Chondrocyte (in vitro differentiated cells): ENCODE results near the gene SOCS4. TPM values are rescaled to one million over a fixed set of nuclear protein-coding genes. Genes with fewer than 3 reads are reported as not detected.

Experiments used
- DNase-seq: peaks from one replicate; pipeline ENCODE4 v3.0.0; 2021; ENCODE audit warnings: mixed read lengths, low spot score
- H3K27ac Mint-ChIP-seq: one replicate; pipeline ENCODE4 v1.8.0; 2021; ENCODE audit warnings: mild to moderate bottlenecking, moderate library complexity, mixed read lengths; ENCODE audit not compliant: unreplicated experiment
- H3K27me3 Mint-ChIP-seq: 2 replicates; pipeline ENCODE4 v1.8.0; 2021; ENCODE audit warnings: low read depth, mixed read lengths
- H3K36me3 Mint-ChIP-seq: 2 replicates; pipeline ENCODE4 v1.8.0; 2021; ENCODE audit warnings: low read depth, mixed read lengths
- H3K4me1 Mint-ChIP-seq: 2 replicates; pipeline ENCODE4 v1.8.0; 2021; ENCODE audit warnings: low read depth, mild to moderate bottlenecking, mixed read lengths
- H3K4me3 Mint-ChIP-seq: one replicate; pipeline ENCODE4 v1.8.0; 2021; ENCODE audit warnings: mild to moderate bottlenecking, moderate library complexity, mixed read lengths; ENCODE audit not compliant: unreplicated experiment
- H3K9me3 Mint-ChIP-seq: 2 replicates; pipeline ENCODE4 v1.8.0; 2021; ENCODE audit warnings: low read depth, mixed read lengths
- CTCF ChIP-seq: fragments of 200-600 bp; sonication (generic); IDR thresholded peaks from 2 replicates; pipeline ENCODE4 v1.5.0; 2021; ENCODE audit warnings: antibody characterized with exemption, mild to moderate bottlenecking, moderate library complexity
- total RNA-seq: library from RNA; stranded (reverse); gene quantifications from 3 replicates; pipeline ENCODE4 v1.2.1, GENCODE V29; 2021

Gene SOCS4
- total RNA-seq, 1 donor from 2014 or later, result 25.0 TPM

GRCh38 chr14:55052269-55052930 lies 25.4 kb downstream of the SOCS4 start:
- Mint-ChIP-seq H3K9me3 (no peaks in the 10 kb centered on the region), H3K27me3 (no peaks in the 10 kb centered on the region), H3K4me1 (peaks cover 33% of the 10 kb centered on the region), H3K27ac (peak overlapping the region; percentile 99), H3K36me3 (peaks cover 4% of the 10 kb centered on the region), H3K4me3 (peak overlapping the region; percentile 94)
- no peak for TF ChIP-seq CTCF
- DNase-seq, result no peak

- Mint-ChIP-seq H3K27ac (peak overlapping the region; percentile 99), H3K36me3 (peaks cover 5% of the 10 kb centered on the region), H3K27me3 (no peaks in the 10 kb centered on the region), H3K9me3 (no peaks in the 10 kb centered on the region), H3K4me3 (peak overlapping the region; percentile 94), H3K4me1 (peaks cover 33% of the 10 kb centered on the region)
- TF ChIP-seq CTCF, result no peak
- no peak for DNase-seq
These were observed 26.0 kb downstream of the SOCS4 start for GRCh38 chr14:55053018-55053417.

- Mint-ChIP-seq H3K4me1 (peaks cover 36% of the 10 kb centered on the region), H3K27me3 (no peaks in the 10 kb centered on the region), H3K27ac (peak overlapping the region; percentile 99), H3K36me3 (peaks cover 8% of the 10 kb centered on the region), H3K4me3 (peak overlapping the region; percentile 94), H3K9me3 (no peaks in the 10 kb centered on the region)
- DNase-seq, result no peak
- no peak for TF ChIP-seq CTCF
These were observed 26.5 kb downstream of the SOCS4 start for GRCh38 chr14:55053500-55053899.

GRCh38 chr14:55054098-55054497 lies 27.1 kb downstream of the SOCS4 start:
- no peak overlapping the region for H3K27ac Mint-ChIP-seq
- H3K36me3 Mint-ChIP-seq, result peaks cover 8% of the 10 kb centered on the region
- peaks cover 36% of the 10 kb centered on the region for H3K4me1 Mint-ChIP-seq
- no peaks in the 10 kb centered on the region for H3K27me3 Mint-ChIP-seq
- no peak for TF ChIP-seq CTCF
- H3K9me3 Mint-ChIP-seq, result no peaks in the 10 kb centered on the region
- no peak for DNase-seq
- H3K4me3 Mint-ChIP-seq, result no peak overlapping the region

- Mint-ChIP-seq H3K4me1 (peaks cover 30% of the 10 kb centered on the region), H3K27ac (no peak overlapping the region), H3K36me3 (peaks cover 15% of the 10 kb centered on the region), H3K9me3 (no peaks in the 10 kb centered on the region), H3K4me3 (no peak overlapping the region), H3K27me3 (no peaks in the 10 kb centered on the region)
- no peak for TF ChIP-seq CTCF
- no peak for DNase-seq
These were observed 30.9 kb downstream of the SOCS4 start for GRCh38 chr14:55057919-55058318.
